Brain microvascular endothelial cell (primary cell): ENCODE measurements around the gene DHRS11.
A peak's percentile ranks its signal among the peaks of the same experiment; 100 is the strongest.

ENCODE experiments used
- DNase-seq: peaks from one replicate; pipeline ENCODE4 v3.0.0-alpha.2; 2020
- H3K27ac ChIP-seq: fragments of 250-450 bp; sonication (Bioruptor Pico); 2 replicates; pipeline ENCODE4 v1.5.1; 2020; ENCODE audit warnings: mild to moderate bottlenecking, moderate library complexity
- H3K27me3 ChIP-seq: fragments of 250-450 bp; sonication (Bioruptor Pico); replicated peaks from 2 replicates; pipeline ENCODE4 v1.5.1; 2020; ENCODE audit warnings: mild to moderate bottlenecking
- H3K36me3 ChIP-seq: fragments of 250-450 bp; sonication (Bioruptor Pico); replicated peaks from 2 replicates; pipeline ENCODE4 v1.5.1; 2020; ENCODE audit warnings: mild to moderate bottlenecking
- H3K4me3 ChIP-seq: 2 replicates; pipeline ENCODE4 v1.5.1; 2011; ENCODE audit warnings: low read depth, mild to moderate bottlenecking, control low read depth, low read length, moderate library complexity
- CTCF ChIP-seq: IDR thresholded peaks from 2 replicates; pipeline ENCODE4 v1.5.1; 2011; ENCODE audit warnings: low read depth, mild to moderate bottlenecking, moderate library complexity, low read length, control low read depth, inconsistent platforms; ENCODE audit errors: missing control alignments
- in situ Hi-C: cut with HindIII; loops from 2 replicates; pipeline ENCODE4 v1.10.0; 2017; ENCODE audit warnings: low sequenced_read_pairs, low pct_ligation_motif_present

DHRS11 gene

GRCh38 chr17:36545465-36546417, 45.9 kb upstream of the DHRS11 start:
- Histone ChIP-seq H3K36me3 (no peaks in the 10 kb centered on the region), H3K27me3 (no peaks in the 10 kb centered on the region), H3K4me3 (peak overlapping the region; percentile 82), H3K27ac (peak overlapping the region; percentile 95)
- in situ Hi-C loops = no loop called here
- TF ChIP-seq CTCF = peak; percentile 10
- DNase-seq = peak; percentile 96

- peak overlapping the region; percentile 95 for H3K27ac ChIP-seq
- no peaks in the 10 kb centered on the region for H3K36me3 ChIP-seq
- DNase-seq = no peak
- H3K27me3 ChIP-seq = no peaks in the 10 kb centered on the region
- peak overlapping the region; percentile 82 for H3K4me3 ChIP-seq
- in situ Hi-C loops = no loop called here
- no peak for TF ChIP-seq CTCF
Observed at GRCh38 chr17:36546418-36547093, 45.1 kb upstream of the DHRS11 start.

GRCh38 chr17:36547776-36548175, 43.9 kb upstream of the DHRS11 start:
- in situ Hi-C loops = no loop called here
- no peaks in the 10 kb centered on the region for H3K27me3 ChIP-seq
- H3K27ac ChIP-seq = no peak overlapping the region
- TF ChIP-seq CTCF = no peak
- no peaks in the 10 kb centered on the region for H3K36me3 ChIP-seq
- DNase-seq = no peak
- H3K4me3 ChIP-seq = peak overlapping the region; percentile 15

GRCh38 chr17:36550491-36551417, 40.9 kb upstream of the DHRS11 start:
- no peak for DNase-seq

More at GRCh38 chr17:36550491-36551417, 40.9 kb upstream of the DHRS11 start:
- Histone ChIP-seq H3K36me3 (peaks cover 6% of the 10 kb centered on the region), H3K4me3 (no peak overlapping the region), H3K27me3 (no peaks in the 10 kb centered on the region), H3K27ac (no peak overlapping the region)
- no peak for TF ChIP-seq CTCF
- in situ Hi-C loops = no loop called here
